Keratinocyte (primary cell): Measurements from ENCODE around the gene ZFYVE28. TPM values are rescaled to one million over a fixed set of nuclear protein-coding genes. Genes with fewer than 3 reads are reported as not detected.

Experiments used
- DNase-seq: peaks from one replicate; pipeline ENCODE4 v3.0.0-alpha.2; 2011; ENCODE audit warnings: low read depth, missing footprints, low spot score
- FAIRE-seq: peaks from 2 replicates; lab custom pipeline; 2011; peaks lifted over from hg19 to GRCh38; lab: Jason Lieb, UNC
- H2AFZ ChIP-seq: 2 replicates; pipeline ENCODE4 v1.6.0; 2012; ENCODE audit warnings: low read length, control low read depth, inconsistent platforms; ENCODE audit not compliant: control insufficient read depth
- H3K27ac ChIP-seq: 2 replicates; pipeline ENCODE4 v1.5.1; 2011; ENCODE audit warnings: low read length; ENCODE audit not compliant: control insufficient read depth, insufficient read depth
- H3K27me3 ChIP-seq: 3 replicates; pipeline ENCODE4 v1.6.0; 2011; ENCODE audit warnings: low read length; ENCODE audit not compliant: control insufficient read depth, insufficient read depth; ENCODE audit errors: extremely low read depth
- H3K36me3 ChIP-seq, 2 experiments: 2 replicates in 1 of 2; 3 replicates in 1 of 2; pipeline ENCODE4 v1.5.1; 2011; ENCODE audit warnings: low read length in 2 of 2, mild to moderate bottlenecking in 1 of 2; ENCODE audit not compliant: control insufficient read depth in 2 of 2, insufficient read depth in 2 of 2; ENCODE audit errors: extremely low read depth in 1 of 2
- H3K4me1 ChIP-seq: 3 replicates; pipeline ENCODE4 v1.5.1; 2011; ENCODE audit warnings: low read length; ENCODE audit not compliant: control insufficient read depth, insufficient read depth; ENCODE audit errors: extremely low read depth
- H3K4me2 ChIP-seq: 3 replicates; pipeline ENCODE4 v1.6.0; 2011; ENCODE audit warnings: low read depth, low read length; ENCODE audit not compliant: control insufficient read depth, insufficient read depth; ENCODE audit errors: extremely low read depth
- H3K4me3 ChIP-seq, 3 experiments: fragments of 200-600 bp in 1 of 3; sonication (generic) in 1 of 3; 2 replicates in 2 of 3; 3 replicates in 1 of 3; pipeline ENCODE4 v1.5.1; 2011 to 2016; ENCODE audit warnings: low read length in 3 of 3, mild to moderate bottlenecking in 3 of 3, control low read depth in 2 of 3, inconsistent platforms in 1 of 3, low read depth in 1 of 3, mixed read lengths in 1 of 3, mixed run types in 1 of 3, moderate library complexity in 1 of 3; ENCODE audit not compliant: control insufficient read depth in 2 of 3, insufficient read depth in 2 of 3; ENCODE audit errors: extremely low read depth in 1 of 3
- H3K79me2 ChIP-seq: 2 replicates; pipeline ENCODE4 v1.6.0; 2012; ENCODE audit warnings: low read length; ENCODE audit not compliant: control insufficient read depth, insufficient read depth
- H3K9ac ChIP-seq: 3 replicates; pipeline ENCODE4 v1.6.0; 2011; ENCODE audit warnings: low read length; ENCODE audit not compliant: control insufficient read depth, insufficient read depth; ENCODE audit errors: extremely low read depth
- H3K9me1 ChIP-seq: 3 replicates; pipeline ENCODE4 v1.6.0; 2011; ENCODE audit warnings: low read length; ENCODE audit not compliant: control insufficient read depth, insufficient read depth; ENCODE audit errors: extremely low read depth
- H3K9me3 ChIP-seq: 2 replicates; pipeline ENCODE4 v1.5.1; 2012; ENCODE audit warnings: low read depth, low read length; ENCODE audit not compliant: control insufficient read depth
- H4K20me1 ChIP-seq: 3 replicates; pipeline ENCODE4 v1.6.0; 2011; ENCODE audit warnings: low read length; ENCODE audit not compliant: control insufficient read depth, insufficient read depth; ENCODE audit errors: extremely low read depth
- EZH2 ChIP-seq: IDR thresholded peaks from one replicate; pipeline ENCODE4 v1.6.1; 2012; ENCODE audit warnings: inconsistent platforms, mild to moderate bottlenecking, low read length, moderate library complexity
- dilution Hi-C: fragments of 300-500 bp; cut with MboI; formaldehyde crosslinking; loops from one replicate; pipeline ENCODE4 v1.7.0; 2020; ENCODE audit warnings: low sequenced_read_pairs; ENCODE audit not compliant: extremely low pct_ligation_motif_present
- polyA plus RNA-seq, 5 experiments: library from polyadenylated mRNA; depleted of rRNA in 3 of 5; stranded (reverse) in 3 of 5; stranded (forward) in 1 of 5; unstranded in 1 of 5; fragments of >200 nt; gene quantifications; 1 replicate in 1 of 5; 2 replicates in 3 of 5; 3 replicates in 1 of 5; pipeline versions ENCODE4 v1.2.1 to v1.2.3, GENCODE V29; 2011 to 2012; ENCODE audit warnings: missing spikeins in 2 of 5, low read depth in 1 of 5, low replicate concordance in 1 of 5
- TF ChIP-seq, protein P1 (sequence below), 3 experiments: IDR thresholded peaks in 1 of 3; conservative IDR thresholded peaks in 1 of 3; optimal IDR thresholded peaks in 1 of 3; 2 replicates in 2 of 3; 3 replicates in 1 of 3; pipeline versions ENCODE3 to v1.5.1; 2011; ENCODE audit warnings: low read length in 3 of 3, mild to moderate bottlenecking in 3 of 3, moderate library complexity in 2 of 3, control low read depth in 1 of 3, inconsistent platforms in 1 of 3; ENCODE audit not compliant: insufficient read depth in 2 of 3; ENCODE audit errors: extremely low read depth in 1 of 3

ZFYVE28 gene
- polyA plus RNA-seq, 1 donor (not counting 4 experiments of a cell fraction or from before 2014, with no cell fraction given) = 0.33 TPM

DNA sequence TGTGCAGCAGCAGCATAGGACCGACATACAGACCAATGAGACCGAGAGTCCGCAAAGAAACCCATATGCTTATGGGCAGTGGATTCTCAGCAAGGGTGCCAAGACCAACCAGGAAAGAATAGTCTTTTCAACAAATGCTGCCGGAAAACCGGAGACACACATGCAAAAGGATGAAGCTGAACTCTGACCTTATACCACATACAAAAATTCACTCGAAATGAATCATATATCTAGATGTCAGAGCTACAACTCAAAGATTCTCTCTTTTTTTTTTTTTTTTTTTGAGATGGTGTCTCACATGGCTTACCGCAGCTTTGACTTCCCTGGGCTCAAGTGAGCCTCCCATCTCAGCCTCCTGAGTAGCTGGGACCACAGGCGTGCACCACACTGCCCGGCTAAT is 140.5 kb downstream of the ZFYVE28 start:
- FAIRE-seq = no peak
- no peak overlapping the region for H2AFZ ChIP-seq

DNA sequence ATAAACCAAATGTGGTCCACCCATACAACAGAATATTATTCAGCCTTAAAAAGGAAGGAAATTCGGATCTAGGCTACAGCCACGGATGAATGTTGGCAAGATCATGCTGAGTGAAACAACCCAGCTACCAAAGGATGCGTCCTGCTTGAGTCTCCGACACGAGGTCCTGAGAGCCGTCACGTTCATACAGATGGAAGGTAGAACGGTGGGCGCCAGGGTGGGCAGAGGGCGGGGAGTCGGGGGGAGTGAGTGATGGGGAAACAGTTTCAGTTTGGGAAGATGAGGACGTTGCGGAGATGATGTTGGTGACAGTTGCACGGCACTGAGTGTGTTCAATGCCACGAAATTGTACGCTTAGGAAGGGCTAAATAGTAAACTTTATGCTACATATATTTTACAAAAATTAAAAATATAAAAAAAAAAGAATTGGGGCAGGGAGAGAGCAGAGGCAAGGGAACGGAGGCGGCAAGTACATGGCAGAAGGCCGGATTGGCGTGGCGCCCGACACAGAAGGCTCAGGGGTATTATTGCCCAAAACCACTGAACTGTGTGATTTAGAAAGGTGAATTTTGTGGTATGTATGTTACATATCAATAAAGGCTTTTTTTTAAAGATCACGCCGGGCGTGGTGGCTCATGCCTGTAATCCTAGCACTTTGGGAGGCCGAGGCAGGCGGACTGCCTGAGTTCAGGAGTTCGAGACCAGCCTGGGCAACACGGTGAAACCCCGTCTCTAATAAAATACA is 141.7 kb downstream of the ZFYVE28 start:
- TF ChIP-seq, protein P1, sequence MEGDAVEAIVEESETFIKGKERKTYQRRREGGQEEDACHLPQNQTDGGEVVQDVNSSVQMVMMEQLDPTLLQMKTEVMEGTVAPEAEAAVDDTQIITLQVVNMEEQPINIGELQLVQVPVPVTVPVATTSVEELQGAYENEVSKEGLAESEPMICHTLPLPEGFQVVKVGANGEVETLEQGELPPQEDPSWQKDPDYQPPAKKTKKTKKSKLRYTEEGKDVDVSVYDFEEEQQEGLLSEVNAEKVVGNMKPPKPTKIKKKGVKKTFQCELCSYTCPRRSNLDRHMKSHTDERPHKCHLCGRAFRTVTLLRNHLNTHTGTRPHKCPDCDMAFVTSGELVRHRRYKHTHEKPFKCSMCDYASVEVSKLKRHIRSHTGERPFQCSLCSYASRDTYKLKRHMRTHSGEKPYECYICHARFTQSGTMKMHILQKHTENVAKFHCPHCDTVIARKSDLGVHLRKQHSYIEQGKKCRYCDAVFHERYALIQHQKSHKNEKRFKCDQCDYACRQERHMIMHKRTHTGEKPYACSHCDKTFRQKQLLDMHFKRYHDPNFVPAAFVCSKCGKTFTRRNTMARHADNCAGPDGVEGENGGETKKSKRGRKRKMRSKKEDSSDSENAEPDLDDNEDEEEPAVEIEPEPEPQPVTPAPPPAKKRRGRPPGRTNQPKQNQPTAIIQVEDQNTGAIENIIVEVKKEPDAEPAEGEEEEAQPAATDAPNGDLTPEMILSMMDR (optimal IDR thresholded peaks at IDR 0.05 in 1 of 3, IDR thresholded peaks at IDR 0.05 in 1 of 3, conservative IDR thresholded peaks at IDR 0.05 in 1 of 3; ENCODE audit: extremely low read depth in 1 of 3, insufficient read depth in 2 of 3, low read length in 3 of 3) = no peak
- no peaks in the 10 kb centered on the region for H3K4me1 ChIP-seq
- H3K4me2 ChIP-seq = no peak overlapping the region
- H3K9me3 ChIP-seq = no peaks in the 10 kb centered on the region
- DNase-seq (no peak), FAIRE-seq (no peak)
- no peaks in the 10 kb centered on the region for H3K27me3 ChIP-seq
- H3K9me1 ChIP-seq = no peaks in the 10 kb centered on the region
- dilution Hi-C loops = no loop called here
- H3K36me3 ChIP-seq = no peaks in the 10 kb centered on the region
- no peak overlapping the region for H3K4me3 ChIP-seq
- H3K27ac ChIP-seq = no peak overlapping the region
- H3K9ac ChIP-seq = no peak overlapping the region
- no peak overlapping the region for H2AFZ ChIP-seq
- H4K20me1 ChIP-seq = no peaks in the 10 kb centered on the region
- H3K79me2 ChIP-seq = no peaks in the 10 kb centered on the region

More for the DNA sequence above, 140.5 kb downstream of the ZFYVE28 start:
- Histone ChIP-seq H3K36me3 (no peaks in the 10 kb centered on the region), H3K9me1 (no peaks in the 10 kb centered on the region), H3K9ac (no peak overlapping the region), H3K27ac (no peak overlapping the region), H3K79me2 (no peaks in the 10 kb centered on the region), H3K9me3 (no peaks in the 10 kb centered on the region), H3K27me3 (no peaks in the 10 kb centered on the region), H3K4me3 (no peak overlapping the region), H4K20me1 (no peaks in the 10 kb centered on the region), H3K4me1 (no peaks in the 10 kb centered on the region), H3K4me2 (no peak overlapping the region)
- no peak for TF ChIP-seq EZH2
- TF ChIP-seq, protein P1 (optimal IDR thresholded peaks at IDR 0.05 in 1 of 3, IDR thresholded peaks at IDR 0.05 in 1 of 3, conservative IDR thresholded peaks at IDR 0.05 in 1 of 3; ENCODE audit: extremely low read depth in 1 of 3, insufficient read depth in 2 of 3, low read length in 3 of 3) = no peak
- DNase-seq = no peak
- dilution Hi-C loops = no loop called here
